H4 (cell line): ENCODE results near the gene MFAP5. TPM values are rescaled to one million over a fixed set of nuclear protein-coding genes. Genes with fewer than 3 reads are reported as not detected.

Experiments used
- DNase-seq: peaks from one replicate; pipeline ENCODE4 v3.0.0-alpha.2; 2015; ENCODE audit warnings: low spot score
- total RNA-seq: library from RNA; depleted of rRNA; stranded (reverse); fragments of >200 nt; shearing (Covaris generic); gene quantifications from 2 replicates; pipeline ENCODE4 v1.2.3, GENCODE V29; 2014; rRNA removed

Gene MFAP5
- not detected in 2 replicates for total RNA-seq

GRCh38 chr12:8662593-8662992, at the start of gene MFAP5:
TSS of gene MFAP5 (minus strand) at chr12:8662826. CDS start at chr12:8662104, 722 bp downstream.
- no peak for DNase-seq

GRCh38 chr12:8709124-8709830, 46.7 kb upstream of the MFAP5 start:
- peak; percentile 69 for DNase-seq

DNA sequence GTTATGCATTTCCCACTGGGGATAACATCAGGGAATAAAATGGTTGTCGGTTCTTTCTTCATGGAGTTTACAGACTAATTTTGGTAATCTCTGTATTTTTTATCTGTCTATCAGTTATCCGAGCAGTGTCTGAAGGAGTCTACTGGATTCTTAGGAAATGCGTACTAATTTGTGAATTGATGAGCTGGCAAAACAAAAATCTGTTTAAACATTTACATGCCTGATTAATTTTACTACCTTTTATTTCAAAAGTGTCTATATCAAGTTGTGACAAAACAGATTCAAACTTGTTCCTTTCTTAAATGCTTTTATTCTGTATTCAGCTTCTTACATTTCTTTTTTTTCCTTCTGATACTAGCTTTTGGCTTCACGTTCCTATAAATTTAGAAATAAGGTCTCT, 39.5 kb upstream of the MFAP5 start:
- no peak for DNase-seq

- no peak for DNase-seq
Measured at GRCh38 chr12:8701046-8701660, 38.5 kb upstream of the MFAP5 start.

DNA sequence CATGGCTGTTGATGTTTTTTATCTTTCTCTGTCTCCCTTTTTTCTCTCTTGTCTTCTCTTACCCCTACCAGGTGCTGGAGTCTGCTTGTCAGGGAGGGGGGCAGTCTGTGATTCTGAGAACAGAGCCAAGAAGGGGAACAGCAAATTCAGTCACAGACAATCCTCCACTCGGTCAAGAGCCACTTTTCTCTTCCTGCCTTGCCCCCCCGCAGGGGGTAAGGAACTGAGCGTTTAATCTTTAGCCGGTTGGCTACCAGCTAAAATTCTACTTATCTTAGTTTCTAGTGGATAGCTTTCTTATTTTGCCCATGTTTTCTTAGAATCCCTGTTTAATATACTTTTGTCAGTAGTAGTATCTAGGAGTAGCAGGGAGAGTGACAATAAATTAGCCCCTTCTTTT, 37.1 kb upstream of the MFAP5 start:
- no peak for DNase-seq

DNA sequence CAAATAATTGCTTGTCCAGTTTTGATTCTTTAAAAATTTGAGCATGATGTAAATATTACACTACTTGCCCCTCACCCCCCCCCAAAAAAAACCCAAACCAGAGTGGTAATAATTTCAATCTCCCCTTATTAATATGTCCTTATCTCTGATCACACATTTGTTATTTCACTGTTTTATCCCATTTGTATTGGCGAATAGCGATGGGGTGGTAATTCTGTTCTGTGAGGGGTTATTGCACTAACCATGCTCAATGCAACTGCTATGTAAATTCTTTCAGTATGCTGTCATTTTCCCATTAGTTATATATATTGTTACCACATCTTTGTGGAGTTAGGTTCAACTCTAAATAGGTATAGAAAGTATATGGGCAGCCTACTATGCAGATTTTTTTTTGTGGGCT, 36.3 kb upstream of the MFAP5 start:
- DNase-seq = no peak

- DNase-seq = peak; percentile 29
Measured at GRCh38 chr12:8698132-8698851, 35.7 kb upstream of the MFAP5 start.

DNA sequence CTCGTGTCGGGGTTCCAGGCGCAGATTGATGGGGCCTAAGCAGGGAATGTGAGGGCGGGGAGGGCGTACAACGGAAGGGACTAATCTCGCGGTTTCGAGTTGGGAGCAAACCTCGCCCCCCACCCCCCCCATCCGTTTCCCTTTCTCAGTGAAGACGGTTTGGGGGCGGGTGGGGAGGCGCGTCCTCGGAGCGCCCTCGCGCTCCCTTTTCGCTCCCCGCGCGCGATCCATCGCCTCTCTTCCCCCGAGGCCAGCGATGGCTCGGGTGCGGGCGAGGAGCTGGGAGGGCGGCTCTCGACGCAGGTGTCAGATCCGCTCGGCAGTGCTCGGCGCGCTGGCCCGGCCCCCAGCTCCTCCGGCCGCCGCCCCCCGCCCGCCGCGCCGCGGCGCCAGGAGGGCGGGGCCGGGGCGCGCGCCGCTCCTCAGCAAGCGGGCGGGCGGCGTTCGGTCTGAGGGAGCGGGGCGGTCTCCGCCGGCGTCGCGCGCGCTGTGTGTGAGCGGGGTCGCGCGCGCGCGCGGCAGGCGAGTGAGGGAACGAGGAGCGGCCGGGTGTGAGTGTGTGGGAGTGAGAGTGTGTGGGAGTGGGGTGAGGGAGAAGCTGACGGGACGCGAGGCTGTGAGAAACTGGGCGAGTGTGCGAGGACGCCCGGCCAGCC, 35.0 kb upstream of the MFAP5 start, which contains the start of gene RIMKLB:
TSS of gene RIMKLB (plus strand) at position 516 of the 656 bp plus-strand sequence. CDS start 15,876 bp downstream, outside the sequence.
- DNase-seq = peak; percentile 69

DNA sequence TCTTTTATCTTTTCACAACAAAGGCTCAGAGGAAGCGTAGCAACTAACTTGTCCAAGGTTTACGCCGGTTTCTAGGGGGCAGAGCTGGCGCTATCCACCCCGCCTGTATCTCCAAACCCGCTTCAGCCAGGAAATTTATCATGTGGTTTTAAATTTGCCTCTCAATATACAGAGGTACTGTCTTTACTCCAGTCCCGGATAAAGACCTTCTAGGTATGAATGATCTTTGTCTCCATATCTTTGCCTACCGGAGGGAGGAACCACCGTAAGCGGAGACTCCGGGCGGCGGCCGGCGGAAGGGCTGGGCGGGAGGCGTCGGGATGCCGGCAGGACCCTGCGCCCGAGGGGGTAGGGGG, 34.5 kb upstream of the MFAP5 start:
- no peak for DNase-seq

- no peak for DNase-seq
Measured at GRCh38 chr12:8696442-8697090, 33.9 kb upstream of the MFAP5 start.

- DNase-seq = no peak
Measured at GRCh38 chr12:8695116-8695515, 32.5 kb upstream of the MFAP5 start.

DNA sequence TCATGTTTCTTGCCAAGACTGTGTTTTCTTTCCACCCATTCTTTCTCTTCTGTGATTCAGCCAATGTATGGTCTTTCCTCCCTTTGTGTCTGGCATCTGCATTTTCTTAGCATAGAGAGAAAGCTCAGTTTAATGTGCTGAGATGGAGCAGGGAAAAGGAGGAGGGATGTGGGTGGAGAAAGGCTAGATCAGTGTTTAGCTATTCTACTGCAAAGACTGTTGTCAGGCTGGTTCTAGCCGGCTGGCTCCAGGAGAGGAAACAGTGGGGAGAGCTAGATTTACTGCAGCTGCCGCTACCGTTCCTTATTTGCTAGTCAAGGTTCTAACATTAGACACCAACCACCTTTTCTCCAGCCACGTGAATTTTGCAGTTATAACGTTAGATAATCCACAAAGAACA, 29.9 kb upstream of the MFAP5 start:
- peak; percentile 66 for DNase-seq

DNA sequence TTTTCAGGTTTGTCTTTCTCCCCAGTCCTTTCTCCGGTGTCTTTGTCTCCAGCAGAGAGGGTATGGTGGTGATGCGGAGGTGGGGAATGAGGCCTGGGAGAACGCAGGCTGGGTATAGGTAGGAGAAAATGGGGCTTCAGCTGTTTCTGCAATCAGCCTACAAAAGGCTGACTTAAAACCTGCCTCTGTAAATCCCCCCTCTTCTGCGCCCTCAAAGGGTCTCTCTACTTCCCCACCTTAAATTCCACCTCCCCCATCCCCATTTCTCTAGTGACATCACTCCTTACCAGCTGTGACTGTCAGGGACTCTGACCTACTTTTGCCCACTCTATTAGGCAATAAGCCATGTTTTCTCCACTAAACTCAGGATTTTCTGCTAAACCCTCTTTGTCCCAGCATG, 27.1 kb upstream of the MFAP5 start:
- no peak for DNase-seq

- DNase-seq = peak; percentile 95
Measured at GRCh38 chr12:8687846-8688601, 25.4 kb upstream of the MFAP5 start.

DNA sequence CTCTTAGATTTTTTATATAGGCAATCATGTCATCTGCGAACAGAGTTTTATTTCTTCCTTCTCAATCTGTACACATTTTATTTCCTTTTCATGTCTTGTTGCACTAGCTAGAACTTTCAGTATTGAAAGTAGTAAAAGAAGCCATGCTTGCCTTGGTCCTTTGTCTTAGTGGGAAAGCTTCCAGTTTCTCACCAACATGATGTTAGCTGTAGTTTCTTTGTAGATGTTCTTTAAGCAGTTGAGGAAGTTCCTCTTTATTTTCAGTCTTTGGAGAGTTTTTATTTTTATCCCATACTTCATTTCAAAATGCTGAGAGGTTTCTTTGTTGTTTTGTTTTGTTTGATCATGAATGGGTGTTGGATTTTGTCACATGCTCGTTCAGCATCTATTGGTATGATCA, 22.4 kb upstream of the MFAP5 start:
- DNase-seq = no peak

GRCh38 chr12:8681129-8681884, 18.7 kb upstream of the MFAP5 start:
- DNase-seq = peak; percentile 77

DNA sequence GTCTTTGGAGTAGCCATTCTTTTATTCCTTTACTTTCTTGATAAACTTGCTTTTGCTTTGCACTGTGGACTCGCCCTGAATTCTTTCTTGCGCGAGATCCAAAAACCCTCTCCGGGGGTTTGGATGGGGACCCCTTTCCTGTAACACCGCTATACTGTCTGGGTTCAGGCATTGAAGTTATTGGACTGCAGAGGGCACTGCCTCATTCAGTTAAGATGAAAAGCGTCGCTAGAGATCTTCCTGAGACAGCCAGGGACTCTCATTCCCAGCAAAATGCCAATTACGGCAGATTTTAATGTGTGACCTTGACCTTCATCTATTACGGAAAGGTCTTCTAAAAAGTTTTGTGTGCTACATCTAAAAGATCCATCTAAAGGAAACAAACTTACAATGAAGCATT, 17.9 kb upstream of the MFAP5 start:
- no peak for DNase-seq

- DNase-seq = no peak
Measured at GRCh38 chr12:8678661-8679111, 16.1 kb upstream of the MFAP5 start.

GRCh38 chr12:8677362-8677761, 14.7 kb upstream of the MFAP5 start:
- DNase-seq = no peak

- no peak for DNase-seq
Measured at GRCh38 chr12:8676651-8677050, 14.0 kb upstream of the MFAP5 start.
